PC-3 (cell line): ENCODE results near the gene ZFAND6.

Experiments
- EZH2 ChIP-seq: fragments of 300-600 bp; sonication (generic); IDR thresholded peaks from one replicate; pipeline ENCODE4 v1.6.1; 2017; ENCODE audit warnings: antibody characterized with exemption, mild to moderate bottlenecking, low read length; ENCODE audit not compliant: unreplicated experiment
- TF ChIP-seq, protein P1 (sequence below): fragments of 300-600 bp; sonication (generic); conservative IDR thresholded peaks from 2 replicates; pipeline ENCODE4 v1.5.1; 2017; ENCODE audit warnings: antibody characterized with exemption, low read depth, mild to moderate bottlenecking, low read length

DNA sequence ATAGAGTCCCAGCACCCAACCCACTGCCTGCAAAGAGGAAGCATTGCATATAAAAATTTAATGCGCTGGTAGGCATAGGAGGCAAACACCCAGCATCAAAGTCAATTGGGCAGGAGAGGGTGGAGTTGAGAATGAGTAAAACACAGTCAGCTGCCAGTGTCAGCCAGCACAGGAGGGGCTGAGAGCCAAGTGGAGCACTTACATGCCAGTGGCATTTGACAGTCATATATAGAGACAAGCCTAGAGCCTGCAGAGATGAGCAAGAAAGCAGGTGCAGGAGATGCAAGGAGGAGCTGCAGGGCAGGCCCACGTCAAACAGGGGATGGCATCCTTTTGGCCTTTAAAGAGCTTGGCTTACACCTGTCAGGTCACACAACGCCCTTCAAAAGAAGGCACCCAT is 27.6 kb upstream of the ZFAND6 start:
- TF ChIP-seq, protein P1, sequence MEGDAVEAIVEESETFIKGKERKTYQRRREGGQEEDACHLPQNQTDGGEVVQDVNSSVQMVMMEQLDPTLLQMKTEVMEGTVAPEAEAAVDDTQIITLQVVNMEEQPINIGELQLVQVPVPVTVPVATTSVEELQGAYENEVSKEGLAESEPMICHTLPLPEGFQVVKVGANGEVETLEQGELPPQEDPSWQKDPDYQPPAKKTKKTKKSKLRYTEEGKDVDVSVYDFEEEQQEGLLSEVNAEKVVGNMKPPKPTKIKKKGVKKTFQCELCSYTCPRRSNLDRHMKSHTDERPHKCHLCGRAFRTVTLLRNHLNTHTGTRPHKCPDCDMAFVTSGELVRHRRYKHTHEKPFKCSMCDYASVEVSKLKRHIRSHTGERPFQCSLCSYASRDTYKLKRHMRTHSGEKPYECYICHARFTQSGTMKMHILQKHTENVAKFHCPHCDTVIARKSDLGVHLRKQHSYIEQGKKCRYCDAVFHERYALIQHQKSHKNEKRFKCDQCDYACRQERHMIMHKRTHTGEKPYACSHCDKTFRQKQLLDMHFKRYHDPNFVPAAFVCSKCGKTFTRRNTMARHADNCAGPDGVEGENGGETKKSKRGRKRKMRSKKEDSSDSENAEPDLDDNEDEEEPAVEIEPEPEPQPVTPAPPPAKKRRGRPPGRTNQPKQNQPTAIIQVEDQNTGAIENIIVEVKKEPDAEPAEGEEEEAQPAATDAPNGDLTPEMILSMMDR = no peak
- TF ChIP-seq EZH2 = no peak
